ENCODE results near the gene C16orf74. TPM values are rescaled to one million over a fixed set of nuclear protein-coding genes. Genes with fewer than 3 reads are reported as not detected.

C16orf74 gene
- total and polyA plus RNA-seq, 2 experiments from 2014 or later = 5.3 to 7.8 TPM

DNA sequence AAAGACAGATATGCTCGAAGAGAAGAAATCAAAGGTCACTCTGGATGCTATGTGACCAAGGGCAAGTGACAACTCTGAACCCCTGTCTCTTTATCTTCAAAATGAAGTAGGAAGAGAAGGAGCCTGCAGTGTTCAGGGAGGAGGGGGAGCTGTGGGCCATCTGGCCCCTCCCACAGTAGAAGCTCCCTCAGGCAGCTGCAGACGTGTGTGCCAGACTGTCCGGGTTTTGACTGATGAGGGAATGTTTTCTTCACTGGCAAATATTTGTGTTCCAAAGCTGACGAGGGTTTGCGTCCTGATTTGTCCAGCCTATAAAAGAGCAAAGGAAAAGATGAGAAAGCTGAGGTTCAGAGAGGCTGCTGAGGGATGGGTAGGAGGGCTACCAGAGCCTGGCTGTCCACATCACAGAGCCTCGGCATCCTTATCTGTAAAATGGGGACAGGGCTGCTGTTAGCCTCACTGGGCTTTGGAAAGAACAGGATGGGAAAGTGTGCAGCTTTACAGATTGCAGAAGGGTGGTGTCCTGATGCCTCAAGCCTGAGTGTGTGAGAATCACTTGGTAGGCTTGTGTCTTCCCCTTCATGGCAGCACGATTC is 60.3 kb downstream of the C16orf74 start:
- Histone ChIP-seq H3K36me3 (replicated peaks; ENCODE audit: insufficient read depth, low read depth) (no peaks in the 10 kb centered on the region), H3K9me3 (ENCODE audit: low read depth) (no peaks in the 10 kb centered on the region), H3K4me3 (no peak overlapping the region), H3K27me3 (no peaks in the 10 kb centered on the region), H2AFZ (no peak overlapping the region), H3K4me2 (no peak overlapping the region), H3K4me1 (ENCODE audit: insufficient read depth) (peaks cover 6% of the 10 kb centered on the region), H4K20me1 (ENCODE audit: insufficient read depth, poor library complexity, severe bottlenecking) (no peaks in the 10 kb centered on the region), H3K9me2 (replicated peaks; ENCODE audit: insufficient read depth) (no peaks in the 10 kb centered on the region), H3K79me2 (peaks cover 9% of the 10 kb centered on the region), H3K27ac (no peak overlapping the region)
- TF ChIP-seq, protein P1, sequence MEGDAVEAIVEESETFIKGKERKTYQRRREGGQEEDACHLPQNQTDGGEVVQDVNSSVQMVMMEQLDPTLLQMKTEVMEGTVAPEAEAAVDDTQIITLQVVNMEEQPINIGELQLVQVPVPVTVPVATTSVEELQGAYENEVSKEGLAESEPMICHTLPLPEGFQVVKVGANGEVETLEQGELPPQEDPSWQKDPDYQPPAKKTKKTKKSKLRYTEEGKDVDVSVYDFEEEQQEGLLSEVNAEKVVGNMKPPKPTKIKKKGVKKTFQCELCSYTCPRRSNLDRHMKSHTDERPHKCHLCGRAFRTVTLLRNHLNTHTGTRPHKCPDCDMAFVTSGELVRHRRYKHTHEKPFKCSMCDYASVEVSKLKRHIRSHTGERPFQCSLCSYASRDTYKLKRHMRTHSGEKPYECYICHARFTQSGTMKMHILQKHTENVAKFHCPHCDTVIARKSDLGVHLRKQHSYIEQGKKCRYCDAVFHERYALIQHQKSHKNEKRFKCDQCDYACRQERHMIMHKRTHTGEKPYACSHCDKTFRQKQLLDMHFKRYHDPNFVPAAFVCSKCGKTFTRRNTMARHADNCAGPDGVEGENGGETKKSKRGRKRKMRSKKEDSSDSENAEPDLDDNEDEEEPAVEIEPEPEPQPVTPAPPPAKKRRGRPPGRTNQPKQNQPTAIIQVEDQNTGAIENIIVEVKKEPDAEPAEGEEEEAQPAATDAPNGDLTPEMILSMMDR (IDR thresholded peaks at IDR 0.05; ENCODE audit: poor library complexity) = no peak
- no peak for TF ChIP-seq EZH2 (IDR thresholded peaks at IDR 0.05; ENCODE audit: borderline replicate concordance)
- no peak for TF ChIP-seq EZH2phosphoT487 (IDR thresholded peaks at IDR 0.05; ENCODE audit: low read depth, severe bottlenecking, unreplicated experiment)
- peak; percentile 46 for DNase-seq (ENCODE audit: low spot score)
- WGBS (ENCODE audit: low lambda C conversion rate, missing lambda C conversion rate) = 40% methylated on average over 7 of the region's 7 CpGs

- H2AFZ ChIP-seq = no peak overlapping the region
- H3K9me2 ChIP-seq (replicated peaks; ENCODE audit: insufficient read depth) = no peaks in the 10 kb centered on the region
- no peak overlapping the region for H3K4me2 ChIP-seq
- peaks cover 9% of the 10 kb centered on the region for H3K79me2 ChIP-seq
- no peaks in the 10 kb centered on the region for H3K9me3 ChIP-seq (ENCODE audit: low read depth)
- no peak overlapping the region for H3K27ac ChIP-seq
- 69% methylated on average over 9 of the region's 9 CpGs for WGBS (ENCODE audit: low lambda C conversion rate, missing lambda C conversion rate)
- no peak for DNase-seq (ENCODE audit: low spot score)
- no peaks in the 10 kb centered on the region for H3K36me3 ChIP-seq (replicated peaks; ENCODE audit: insufficient read depth, low read depth)
- H3K4me1 ChIP-seq (ENCODE audit: insufficient read depth) = peaks cover 6% of the 10 kb centered on the region
- H4K20me1 ChIP-seq (ENCODE audit: insufficient read depth, poor library complexity, severe bottlenecking) = no peaks in the 10 kb centered on the region
- no peak overlapping the region for H3K4me3 ChIP-seq
- TF ChIP-seq EZH2 (IDR thresholded peaks at IDR 0.05; ENCODE audit: borderline replicate concordance) = no peak
- no peaks in the 10 kb centered on the region for H3K27me3 ChIP-seq
These were observed 61.0 kb downstream of the C16orf74 start for GRCh38 chr16:85689950-85690320.

GRCh38 chr16:85689285-85689949 is 61.5 kb downstream of the C16orf74 start:
- Histone ChIP-seq H3K4me1 (ENCODE audit: insufficient read depth) (peaks cover 6% of the 10 kb centered on the region), H3K27me3 (no peaks in the 10 kb centered on the region), H3K9me3 (ENCODE audit: low read depth) (no peaks in the 10 kb centered on the region), H3K27ac (no peak overlapping the region), H2AFZ (peak overlapping the region; percentile 49), H3K9me2 (replicated peaks; ENCODE audit: insufficient read depth) (no peaks in the 10 kb centered on the region), H3K36me3 (replicated peaks; ENCODE audit: insufficient read depth, low read depth) (no peaks in the 10 kb centered on the region), H4K20me1 (ENCODE audit: insufficient read depth, poor library complexity, severe bottlenecking) (no peaks in the 10 kb centered on the region), H3K79me2 (peaks cover 9% of the 10 kb centered on the region), H3K4me3 (peak overlapping the region; percentile 36), H3K4me2 (peak overlapping the region; percentile 95)
- no peak for DNase-seq (ENCODE audit: low spot score)
- TF ChIP-seq, protein P1 (IDR thresholded peaks at IDR 0.05; ENCODE audit: poor library complexity) = no peak
- TF ChIP-seq EZH2phosphoT487 (IDR thresholded peaks at IDR 0.05; ENCODE audit: low read depth, severe bottlenecking, unreplicated experiment) (no peak), EZH2 (IDR thresholded peaks at IDR 0.05; ENCODE audit: borderline replicate concordance) (no peak)
- 40% methylated on average over 27 of the region's 27 CpGs for WGBS (ENCODE audit: low lambda C conversion rate, missing lambda C conversion rate)

GRCh38 chr16:85688586-85689284 is 62.2 kb downstream of the C16orf74 start, which contains the start of gene GINS2:
Gene GINS2 (minus strand): TSS chr16:85688954. CDS start chr16:85688898, 56 bp downstream.
- Histone ChIP-seq H3K79me2 (peaks cover 9% of the 10 kb centered on the region), H3K9me3 (ENCODE audit: low read depth) (no peaks in the 10 kb centered on the region), H2AFZ (peak within 1 kb of the TSS; percentile 73), H3K36me3 (replicated peaks; ENCODE audit: insufficient read depth, low read depth) (no peaks in the 10 kb centered on the region), H3K4me3 (peak within 1 kb of the TSS; percentile 42), H4K20me1 (ENCODE audit: insufficient read depth, poor library complexity, severe bottlenecking) (no peaks in the 10 kb centered on the region), H3K9me2 (replicated peaks; ENCODE audit: insufficient read depth) (no peaks in the 10 kb centered on the region), H3K27ac (no peak within 1 kb of the TSS), H3K27me3 (no peaks in the 10 kb centered on the region), H3K4me2 (peak within 1 kb of the TSS; percentile 99), H3K4me1 (ENCODE audit: insufficient read depth) (peaks cover 6% of the 10 kb centered on the region)
- TF ChIP-seq, protein P1 (IDR thresholded peaks at IDR 0.05; ENCODE audit: poor library complexity) = no peak
- TF ChIP-seq EZH2 (IDR thresholded peaks at IDR 0.05; ENCODE audit: borderline replicate concordance) (no peak), EZH2phosphoT487 (IDR thresholded peaks at IDR 0.05; ENCODE audit: low read depth, severe bottlenecking, unreplicated experiment) (no peak)
- 6% methylated on average over 51 of the region's 86 CpGs for WGBS (ENCODE audit: low lambda C conversion rate, missing lambda C conversion rate)
- DNase-seq (ENCODE audit: low spot score) = peak; percentile 96
